Measurements from ENCODE around the gene MAX. TPM values are rescaled to one million over a fixed set of nuclear protein-coding genes. Genes with fewer than 3 reads are reported as not detected.

The MAX gene
- total and polyA plus RNA-seq, 2 of the 4 experiments (the other 2 are of a cell fraction) = 45.2 to 51.8 TPM

DNA sequence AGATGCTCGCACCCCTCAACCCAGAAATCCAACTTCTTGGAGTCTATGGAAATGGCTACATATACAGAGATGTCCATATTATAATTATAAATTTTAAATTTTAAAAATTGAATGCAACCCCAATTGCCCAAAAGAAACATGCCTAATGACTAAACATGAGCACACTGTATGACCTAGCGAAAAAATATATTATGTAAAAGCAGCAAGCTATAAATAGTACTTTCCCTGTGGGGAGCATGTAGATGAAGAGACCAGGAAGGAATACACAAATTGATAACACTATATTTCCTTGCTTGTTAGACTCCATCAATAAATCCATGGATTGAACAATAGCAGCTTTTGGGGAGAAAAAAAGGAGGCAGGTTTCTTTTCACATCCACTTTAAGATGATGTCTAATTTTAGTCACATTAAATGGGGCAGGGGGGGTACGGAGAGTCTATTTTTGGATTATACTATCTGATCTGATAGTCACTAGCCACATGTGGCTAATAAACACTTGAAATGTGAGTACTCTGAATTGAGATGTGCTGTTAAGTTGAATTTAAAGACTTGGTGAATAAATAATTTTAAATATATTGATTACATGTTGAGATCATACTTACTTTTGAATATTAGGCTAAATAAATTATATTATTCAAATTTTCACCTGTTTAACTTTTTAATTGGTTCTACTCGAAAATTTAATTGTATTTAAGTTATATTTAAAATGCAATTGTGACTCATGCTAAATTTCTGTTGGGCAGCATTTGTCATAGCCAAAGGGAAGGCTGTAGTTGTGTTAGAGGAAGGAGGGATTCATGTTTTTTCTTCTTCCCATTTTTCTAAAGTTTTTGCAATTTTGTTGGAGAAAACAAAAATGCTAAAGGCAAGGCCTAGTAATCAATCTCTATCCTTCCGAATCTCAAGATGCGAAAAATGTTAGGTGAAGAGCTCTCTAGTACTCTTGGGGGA, 17.5 kb downstream of the MAX start:
- Histone ChIP-seq H3K4me3 (ENCODE audit: insufficient read depth, low read depth, low read length) (no peak overlapping the region), H3K9me3 (ENCODE audit: control insufficient read depth, insufficient read depth, low read length) (peaks cover 3% of the 10 kb centered on the region; the same call in 1 of the 2 replicates), H3K4ac (ENCODE audit: low read depth, low read length) (no peak overlapping the region), H3K4me2 (ENCODE audit: low read depth, low read length) (no peak overlapping the region), H3K79me1 (ENCODE audit: low read depth in 1 of 2, low read length in 2 of 2) (peaks cover 47 to 57% of the 10 kb centered on the region in 2 experiments), H2BK120ac (ENCODE audit: low read depth, low read length) (no peak overlapping the region), H3K14ac (replicated peaks; ENCODE audit: low read depth, low read length) (no peak overlapping the region), H4K91ac (ENCODE audit: insufficient read depth, low read depth, low read length) (no peak overlapping the region), H2AK5ac (ENCODE audit: low read depth, low read length) (no peak overlapping the region), H3K27ac (ENCODE audit: insufficient read depth, low read length) (no peak overlapping the region), H3K36me3 (ENCODE audit: control insufficient read depth, insufficient read depth, low read length) (peaks cover 47% of the 10 kb centered on the region), H3K56ac (ENCODE audit: extremely low read depth, insufficient read depth, low read length) (no peak overlapping the region), H4K20me1 (ENCODE audit: insufficient read depth, low read length) (peaks cover 5% of the 10 kb centered on the region; the same call in 1 of the 2 replicates), H2AK9ac (replicated peaks; ENCODE audit: low read depth, low read length, poor library complexity) (no peak overlapping the region), H3K23ac (ENCODE audit: low read depth, low read length) (no peak overlapping the region), H3K9me1 (ENCODE audit: insufficient read depth, low read length) (0 out of 2 replicates have a peak, but pooled peaks cover 3% of the 10 kb centered on the region), H3K9ac (ENCODE audit: low read depth, low read length) (no peak overlapping the region), H4K8ac (ENCODE audit: low read depth in 2 of 2, low read length in 2 of 2) (no peak overlapping the region), H3K27me3 (ENCODE audit: control insufficient read depth, insufficient read depth, low read length) (no peaks in the 10 kb centered on the region), H2BK5ac (ENCODE audit: low read depth, low read length, poor library complexity, severe bottlenecking) (no peak overlapping the region), H3K4me1 (ENCODE audit: control insufficient read depth, insufficient read depth, low read length) (0 out of 2 replicates have a peak, but pooled peaks cover 2% of the 10 kb centered on the region), H3K18ac (ENCODE audit: low read depth, low read length) (no peak overlapping the region), H4K5ac (ENCODE audit: low read depth, low read length) (no peak overlapping the region), H2AFZ (replicated peaks; ENCODE audit: low read length, poor library complexity) (no peak overlapping the region), H2BK15ac (ENCODE audit: low read depth, low read length) (no peak overlapping the region), H2BK20ac (ENCODE audit: low read depth, low read length) (no peak overlapping the region)
- POLR2A ChIA-PET (ENCODE audit: unreplicated experiment) = no interaction called here
- in situ Hi-C loops (cut with MboI; ENCODE audit: low sequenced_read_pairs) (no loop called here), intact Hi-C loops (cut with micrococcal nuclease) (no loop called here), dilution Hi-C loops (cut with HindIII; ENCODE audit: low sequenced_read_pairs, unreplicated experiment) (no loop called here)
- BruUV-seq (replicated peaks) = no TSS peak
- CTCF ChIA-PET = no interaction called here
- no CpG with 5 or more reads among the region's 6 CpGs for WGBS, 2 experiments (ENCODE audit: extremely low coverage in 2 of 2, insufficient read length in 1 of 2)
- no peak for TF ChIP-seq MAFK (IDR thresholded peaks at IDR 0.05; ENCODE audit: low read depth, low read length)
- no peak for TF ChIP-seq MXI1 (IDR thresholded peaks at IDR 0.05; ENCODE audit: borderline replicate concordance, low read depth, low read length)
- TF ChIP-seq, protein P1, sequence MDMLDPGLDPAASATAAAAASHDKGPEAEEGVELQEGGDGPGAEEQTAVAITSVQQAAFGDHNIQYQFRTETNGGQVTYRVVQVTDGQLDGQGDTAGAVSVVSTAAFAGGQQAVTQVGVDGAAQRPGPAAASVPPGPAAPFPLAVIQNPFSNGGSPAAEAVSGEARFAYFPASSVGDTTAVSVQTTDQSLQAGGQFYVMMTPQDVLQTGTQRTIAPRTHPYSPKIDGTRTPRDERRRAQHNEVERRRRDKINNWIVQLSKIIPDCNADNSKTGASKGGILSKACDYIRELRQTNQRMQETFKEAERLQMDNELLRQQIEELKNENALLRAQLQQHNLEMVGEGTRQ (IDR thresholded peaks at IDR 0.05; ENCODE audit: low read depth, low read length) = no peak
- no peak for TF ChIP-seq NFE2L2 (IDR thresholded peaks at IDR 0.05; ENCODE audit: low read depth, low read length)
- TF ChIP-seq RCOR1 (IDR thresholded peaks at IDR 0.05; ENCODE audit: insufficient replicate concordance, low read length) = no peak
- ATAC-seq (ENCODE audit: low read depth) (no peak), DNase-seq (no peak)

Data from IMR-90 (cell line).